Hematopoietic multipotent progenitor cell treated with erythropoietin and hydrocortisone succinate and interleukin-3 and kit ligand, for 6 days (in vitro differentiated cells): ENCODE measurements around the gene SIRT2.
A peak's percentile ranks its signal among the peaks of the same experiment; 100 is the strongest.
"Not testable (repeated sequence)": the region's sequence is repeated elsewhere in the genome, so short reads cannot be mapped to it uniquely, and the experiment has no call there.

Source experiments
- DNase-seq: peaks from one replicate; pipeline ENCODE4 v3.0.0-alpha.2; 2015

SIRT2 gene

GRCh38 chr19:38862321-38863059 is 36.9 kb downstream of the SIRT2 start:
- peak; percentile 75 for DNase-seq

DNA sequence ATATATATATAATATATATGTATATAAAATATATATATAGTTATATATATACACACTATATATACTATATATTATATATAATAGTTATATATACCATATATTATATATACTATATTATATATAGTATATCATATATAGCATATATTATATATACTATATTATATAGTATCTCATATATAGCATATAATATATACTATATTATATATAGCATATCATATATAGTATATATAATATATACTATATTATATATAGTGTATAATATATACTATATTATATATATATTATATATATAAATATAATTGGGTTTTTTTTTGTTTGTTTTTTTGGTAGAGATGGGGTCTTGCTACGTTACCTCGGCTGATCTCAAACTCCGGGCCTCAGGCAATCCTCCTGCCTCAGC is 38.0 kb downstream of the SIRT2 start:
- no peak for DNase-seq

GRCh38 chr19:38859631-38860204 is 39.7 kb downstream of the SIRT2 start:
- DNase-seq: not testable (repeated sequence)

GRCh38 chr19:38856813-38857212 is 42.6 kb downstream of the SIRT2 start:
- DNase-seq: no peak

GRCh38 chr19:38855751-38856150 is 43.7 kb downstream of the SIRT2 start:
- not testable (repeated sequence) for DNase-seq

GRCh38 chr19:38854961-38855360 is 44.5 kb downstream of the SIRT2 start:
- DNase-seq: peak; percentile 40

DNA sequence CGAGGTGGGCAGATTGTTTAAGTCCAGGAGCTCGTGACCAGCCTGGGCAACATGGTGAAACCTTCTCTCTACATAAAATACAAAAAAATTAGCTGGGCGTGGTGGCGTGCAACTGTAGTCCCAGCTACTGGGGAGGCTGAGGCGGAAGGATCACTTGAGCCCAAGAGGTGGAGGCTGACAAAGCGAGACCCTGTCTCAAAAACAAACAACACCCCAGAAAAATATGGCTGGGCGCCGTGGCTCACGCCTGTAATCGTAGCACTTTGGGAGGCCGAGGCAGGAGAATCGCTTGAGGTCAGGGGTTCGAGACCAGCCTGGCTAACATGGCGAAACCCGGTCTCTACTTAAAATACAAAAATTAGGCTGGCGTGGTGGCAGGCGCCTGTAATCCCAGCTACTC is 46.2 kb downstream of the SIRT2 start:
- no peak for DNase-seq

DNA sequence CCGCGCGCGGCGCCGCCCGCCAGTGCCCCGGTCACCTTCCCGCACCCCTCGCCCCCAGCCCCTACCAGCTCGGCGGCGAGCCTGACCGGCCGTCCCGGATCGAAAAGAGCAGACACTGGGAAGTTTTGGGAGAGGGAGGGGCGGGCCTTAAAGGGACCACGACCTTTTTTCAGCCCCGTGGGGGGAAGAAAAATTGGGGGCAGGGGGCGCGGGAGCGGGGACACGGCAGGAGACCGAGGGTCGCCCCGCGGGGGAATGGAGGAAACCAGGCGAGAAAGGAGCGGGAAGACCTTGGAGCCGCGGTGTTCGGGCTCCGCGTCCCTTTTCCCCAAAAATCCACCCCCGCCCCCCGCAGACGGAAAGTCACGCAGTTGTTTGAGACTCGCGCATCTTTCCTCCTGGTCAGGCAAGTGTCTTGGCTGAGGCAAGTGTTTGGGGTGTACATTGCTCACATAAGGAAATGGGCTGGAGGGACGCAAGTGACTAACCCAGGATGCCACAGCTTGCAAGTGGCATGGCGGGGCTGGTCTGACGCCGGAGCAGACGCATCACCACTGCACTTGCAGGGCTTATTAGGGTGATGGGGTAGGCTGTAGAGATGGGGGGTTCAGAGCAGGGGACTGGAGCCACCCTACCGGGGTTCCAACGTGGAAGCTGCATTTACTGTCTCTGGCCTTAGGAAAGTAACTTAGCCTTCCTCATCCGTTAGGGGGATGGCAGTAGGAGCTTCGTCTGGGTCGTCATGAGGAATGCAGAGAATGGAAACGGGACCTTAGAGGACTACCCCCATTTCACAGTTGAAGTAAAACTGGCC is 47.0 kb downstream of the SIRT2 start:
- peak; percentile 70 for DNase-seq

DNA sequence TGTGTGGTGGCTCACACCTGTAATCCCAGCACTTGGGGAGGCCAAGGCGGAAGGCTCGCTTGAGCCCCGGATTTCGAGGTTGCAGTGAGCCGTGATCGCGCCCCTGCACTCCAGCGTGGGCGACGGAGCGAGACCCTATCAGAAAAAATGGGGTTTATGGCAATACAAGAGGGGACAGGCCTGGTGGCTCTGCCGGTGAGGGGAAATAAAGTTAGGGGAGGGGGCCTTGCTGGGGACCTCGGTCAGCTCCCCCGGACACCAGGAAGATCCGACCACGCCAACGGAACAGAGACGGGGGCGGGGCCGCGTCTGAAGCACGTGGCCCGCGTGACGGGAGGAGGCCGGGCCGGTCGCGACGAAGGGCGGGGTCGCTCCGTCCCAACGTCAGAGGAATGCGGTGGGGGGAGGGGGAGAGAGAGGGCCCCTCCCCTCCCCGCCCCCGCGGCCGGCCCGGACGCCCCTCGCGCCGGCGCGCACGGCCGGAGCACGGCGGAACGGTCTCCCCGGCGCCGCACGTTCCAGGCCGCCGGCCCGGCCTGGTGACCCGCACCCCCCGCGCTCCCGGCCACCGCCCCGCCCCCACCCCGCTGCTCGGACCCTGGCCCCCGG is 47.7 kb downstream of the SIRT2 start:
- peak; percentile 98 for DNase-seq

DNA sequence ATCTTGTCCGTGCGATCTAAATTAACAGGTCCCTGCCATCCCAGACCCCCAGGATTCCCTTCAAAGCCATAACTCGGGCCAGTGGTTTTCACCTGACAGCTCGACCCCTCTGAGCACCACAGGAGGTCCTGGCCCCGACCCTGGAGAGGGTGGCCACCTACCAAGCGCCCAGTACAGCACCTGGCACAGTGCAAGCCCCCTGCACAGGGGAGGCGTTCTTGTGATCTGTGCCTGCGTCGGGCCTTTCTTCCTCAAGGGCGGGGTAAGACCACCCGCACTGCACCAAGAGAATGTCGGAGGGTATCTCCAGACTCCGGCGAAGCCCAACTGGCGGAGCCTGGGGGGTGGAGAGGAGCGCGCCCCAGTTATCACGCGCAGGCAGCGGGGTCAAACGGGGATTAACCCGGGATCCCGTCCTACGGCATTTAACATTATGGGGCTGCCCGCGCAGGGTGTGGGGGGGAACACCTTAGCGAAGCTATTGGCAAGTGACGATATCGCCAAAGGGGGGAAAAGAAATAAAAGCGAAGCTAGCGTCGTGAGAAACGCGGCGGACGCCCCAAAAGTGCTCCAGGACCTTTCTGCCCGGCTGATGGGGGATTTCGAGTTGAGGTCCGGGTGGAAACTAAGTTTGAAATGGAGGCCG is 48.3 kb downstream of the SIRT2 start:
- DNase-seq: peak; percentile 73

DNA sequence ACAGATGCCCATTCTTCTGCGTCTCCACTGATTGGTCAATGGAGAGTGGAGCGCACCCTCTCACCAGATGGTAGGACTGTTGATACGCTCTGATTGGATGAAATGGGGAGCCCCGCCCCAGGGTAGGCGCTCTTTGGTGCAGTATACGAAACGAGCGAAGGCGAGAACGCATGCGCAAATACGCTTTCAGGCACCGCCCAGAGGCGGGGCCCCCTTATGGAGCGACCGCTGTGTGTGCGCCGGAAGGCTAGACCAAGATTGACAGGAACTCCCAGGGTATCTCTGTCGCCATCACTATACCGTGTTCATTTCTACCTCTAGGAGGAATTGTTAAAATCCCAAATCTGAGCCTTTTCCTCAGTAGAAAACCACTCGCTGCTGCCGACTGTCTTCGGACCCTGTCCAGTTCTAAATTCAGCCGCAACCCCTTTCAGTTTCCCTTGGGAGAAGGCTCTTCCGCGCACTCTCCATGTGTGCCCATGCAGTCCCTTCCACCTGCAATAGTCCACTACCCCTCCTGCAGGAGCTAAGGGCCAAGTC is 48.9 kb downstream of the SIRT2 start:
- no peak for DNase-seq

- peak; percentile 100 for DNase-seq
Observed at GRCh38 chr19:38849860-38850435, 49.5 kb downstream of the SIRT2 start, which contains the start of gene HNRNPL. Gene HNRNPL (minus strand): TSS chr19:38849986. CDS start chr19:38849966, 20 bp downstream.

DNA sequence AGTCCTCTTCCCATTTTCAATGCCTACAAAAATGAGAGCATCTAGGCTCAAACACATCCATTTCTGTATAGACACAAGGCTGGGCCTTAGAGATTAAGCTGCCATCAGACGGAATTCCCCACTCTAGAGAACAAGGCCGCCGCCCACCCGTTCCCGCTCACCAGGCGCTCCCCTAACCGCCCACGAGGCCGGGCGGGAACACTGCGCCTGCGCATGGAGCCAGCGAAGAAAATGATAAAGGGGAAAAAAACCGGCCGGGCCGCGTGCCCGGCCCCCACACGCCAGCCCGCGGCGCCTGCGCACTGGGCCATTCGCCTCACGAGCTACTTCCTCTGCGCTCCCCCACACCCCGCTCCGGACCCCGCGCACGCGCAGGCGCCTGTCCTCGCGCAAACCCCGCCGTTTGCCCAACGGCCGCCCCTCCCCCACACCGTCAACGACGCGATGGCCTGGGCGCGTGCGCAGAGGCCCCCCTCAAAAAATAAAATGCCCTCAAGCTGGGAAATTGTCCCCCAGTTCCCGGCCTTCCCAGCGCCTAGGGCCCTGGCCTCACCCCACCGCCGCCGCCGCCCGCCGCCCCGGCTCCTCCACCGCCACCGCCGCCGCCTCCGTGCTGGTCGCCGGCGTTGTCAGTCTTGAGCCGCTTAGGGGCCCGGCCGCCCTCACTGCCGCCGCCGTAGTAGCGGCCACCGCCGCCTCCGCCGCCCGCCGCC is 50.1 kb downstream of the SIRT2 start:
- DNase-seq: peak; percentile 98

DNA sequence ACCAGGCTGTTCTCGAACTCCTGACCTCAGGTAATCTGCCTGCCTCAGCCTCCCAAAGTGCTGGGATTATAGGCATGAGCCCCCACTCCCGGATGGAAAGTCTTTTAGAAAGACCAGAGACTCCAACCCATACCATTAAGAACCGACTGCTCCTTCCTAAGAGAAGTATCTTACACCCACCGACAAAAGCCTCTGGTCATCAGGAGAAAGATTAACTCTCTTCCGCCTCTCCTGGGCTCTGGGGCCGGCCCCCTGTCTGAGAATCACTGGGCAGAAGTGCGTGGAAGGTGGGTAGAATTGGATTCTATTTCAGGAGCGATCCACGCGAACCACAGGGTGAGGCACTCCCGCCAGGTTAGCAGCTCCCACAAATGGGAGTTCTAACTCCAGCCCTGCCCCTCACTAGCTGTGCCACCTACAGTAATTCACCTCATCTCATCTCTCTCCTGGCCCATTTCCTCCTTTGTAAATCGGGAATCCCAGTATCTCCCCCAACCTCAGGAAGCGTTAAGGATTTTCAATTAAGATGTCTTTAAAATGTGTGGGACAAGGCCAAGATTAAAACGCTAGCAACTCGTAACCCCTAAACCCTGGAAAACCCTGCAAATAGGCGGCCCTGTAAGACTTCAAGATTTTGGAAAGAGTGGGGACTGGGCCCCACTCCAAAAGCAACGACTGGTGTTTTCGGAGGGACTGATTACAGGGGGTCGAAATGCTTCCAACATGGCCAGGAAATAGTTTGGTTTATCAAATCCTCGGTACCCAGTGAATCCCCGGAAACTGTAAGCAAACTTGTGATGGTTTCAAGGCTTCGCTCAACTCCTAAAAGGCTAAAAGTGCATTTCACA is 50.9 kb downstream of the SIRT2 start:
- no peak for DNase-seq

DNA sequence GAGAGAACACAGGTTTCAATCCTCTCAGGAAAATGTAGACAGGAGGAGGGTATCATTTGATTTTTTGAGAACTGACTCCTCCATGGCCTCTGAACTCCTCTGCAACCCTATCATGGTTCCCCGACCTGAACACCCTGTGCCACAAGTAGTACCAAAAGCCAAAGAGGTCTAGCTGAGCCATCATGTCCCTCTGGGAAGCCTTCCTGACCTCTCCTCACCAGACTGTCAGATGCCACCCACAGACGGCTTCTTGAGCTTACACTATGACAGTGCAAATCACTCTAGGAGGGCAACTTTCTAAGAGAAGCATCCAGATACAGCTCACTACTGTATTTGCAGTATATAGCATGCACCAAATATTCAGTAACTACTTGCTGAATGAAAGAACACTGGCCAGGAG is 53.3 kb downstream of the SIRT2 start:
- DNase-seq: no peak

DNA sequence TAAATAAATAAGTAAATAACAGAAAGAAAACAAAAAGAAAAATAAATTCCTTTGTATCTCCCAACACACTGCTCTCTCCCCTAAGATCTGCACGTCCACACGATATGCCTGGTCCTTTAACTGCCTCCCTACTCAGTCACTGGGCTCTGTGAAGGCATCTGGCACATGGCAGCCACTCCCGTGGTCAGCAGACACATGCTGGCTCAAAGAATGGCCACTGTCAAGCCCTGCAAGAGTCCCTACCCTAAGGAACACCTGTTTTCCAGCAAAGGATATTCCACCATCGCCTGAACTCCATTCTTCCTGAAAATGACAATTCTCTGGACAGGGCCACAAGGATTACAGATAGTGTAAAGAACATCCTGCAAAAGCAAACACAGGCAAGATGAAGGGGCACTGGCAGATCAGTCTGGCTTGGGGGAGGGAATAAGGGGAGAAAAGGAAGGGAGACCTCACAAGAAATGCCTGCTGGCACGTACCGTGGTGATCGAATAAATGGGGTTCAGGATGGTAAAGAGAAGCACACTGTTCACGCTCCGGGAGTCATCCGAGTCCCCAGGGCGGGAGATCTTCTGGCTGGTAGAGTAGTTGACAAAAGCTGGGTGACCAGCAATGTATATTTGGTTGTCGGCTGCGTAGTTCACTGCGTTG is 53.9 kb downstream of the SIRT2 start:
- DNase-seq: no peak

DNA sequence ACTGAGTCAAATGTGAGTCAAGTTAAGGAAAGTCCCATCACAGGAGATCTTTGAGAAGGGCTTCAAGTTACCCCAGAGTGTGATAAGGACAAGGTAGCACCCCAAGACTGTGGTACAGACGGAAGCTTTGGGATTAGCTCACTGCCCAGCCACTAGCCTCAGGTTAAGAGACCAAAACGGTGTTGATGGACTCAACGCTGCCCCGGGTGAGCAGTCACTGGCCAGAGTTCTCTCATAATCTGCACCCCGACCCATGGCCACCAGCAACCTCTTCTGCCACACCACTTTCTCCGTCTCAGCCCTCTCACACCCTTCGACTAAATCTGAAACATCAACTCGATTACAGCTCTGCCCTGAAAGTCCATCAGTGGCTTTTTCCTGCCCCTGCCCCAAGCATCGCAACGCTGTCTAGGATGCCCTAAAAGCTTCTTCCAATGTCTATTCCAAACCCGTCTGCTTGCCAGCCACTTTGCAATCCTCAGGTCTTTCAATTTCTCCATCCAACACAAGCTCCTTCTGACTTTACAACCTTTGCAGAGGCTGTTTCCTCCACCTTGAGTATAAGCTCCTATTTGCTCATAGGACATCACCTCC is 55.2 kb downstream of the SIRT2 start:
- DNase-seq: no peak

- DNase-seq: no peak
Observed at GRCh38 chr19:38843175-38843758, 56.2 kb downstream of the SIRT2 start.
